ENCODE data around the gene LYRM9.
"Not testable (repeated sequence)": the region's sequence is repeated elsewhere in the genome, so short reads cannot be mapped to it uniquely, and the experiment has no call there.

LYRM9 gene

GRCh38 chr17:27837769-27838168 lies 55.4 kb downstream of the LYRM9 start:
- not testable (repeated sequence) for H3K4me3 ChIP-seq (ENCODE audit: low read depth, low read length); H2BK5ac ChIP-seq (ENCODE audit: low read depth, low read length, poor library complexity); DNase-seq; H3K9ac ChIP-seq (ENCODE audit: low read length); H2BK120ac ChIP-seq (ENCODE audit: insufficient read depth, low read length, poor library complexity); H4K8ac ChIP-seq (ENCODE audit: low read depth, low read length); H3K4me2 ChIP-seq (ENCODE audit: low read length); H3K9me3 ChIP-seq (ENCODE audit: insufficient read depth, low read depth, low read length); H3K79me1 ChIP-seq (ENCODE audit: low read length); H3K36me3 ChIP-seq (ENCODE audit: control insufficient read depth in 1 of 2, insufficient read depth in 2 of 2, low read length in 2 of 2); H4K12ac ChIP-seq (ENCODE audit: low read depth, low read length); H2BK12ac ChIP-seq (ENCODE audit: low read length); H3K18ac ChIP-seq (ENCODE audit: low read length); H3K23ac ChIP-seq (ENCODE audit: low read length); H3K79me2 ChIP-seq (ENCODE audit: control insufficient read depth, insufficient read depth, low read length, poor library complexity); H4K91ac ChIP-seq (ENCODE audit: low read depth, low read length); H2AFZ ChIP-seq (ENCODE audit: insufficient read depth, low read length, poor library complexity); H3K4me1 ChIP-seq (ENCODE audit: control insufficient read depth in 1 of 2, insufficient read depth in 2 of 2, low read length in 2 of 2); H3K14ac ChIP-seq (ENCODE audit: low read length); H3K27me3 ChIP-seq (ENCODE audit: insufficient read depth, low read length); H3K4ac ChIP-seq (ENCODE audit: low read depth, low read length); H3K27ac ChIP-seq (ENCODE audit: low read depth, low read length); H2AK5ac ChIP-seq (ENCODE audit: low read length)
- WGBS (ENCODE audit: extremely low coverage, insufficient coverage, insufficient read length), result no CpG with 5 or more reads among the region's 1 CpG

- H3K9me3 ChIP-seq (ENCODE audit: insufficient read depth, low read depth, low read length), result no peaks in the 10 kb centered on the region
- no peaks in the 10 kb centered on the region for H3K79me1 ChIP-seq (ENCODE audit: low read length)
- H2AFZ ChIP-seq (ENCODE audit: insufficient read depth, low read length, poor library complexity), result no peak overlapping the region
- H2BK5ac ChIP-seq (ENCODE audit: low read depth, low read length, poor library complexity), result no peak overlapping the region
- H3K4me1 ChIP-seq (ENCODE audit: control insufficient read depth in 1 of 2, insufficient read depth in 2 of 2, low read length in 2 of 2), result no peaks in the 10 kb centered on the region
- H2BK12ac ChIP-seq (ENCODE audit: low read length), result no peak overlapping the region
- H3K23ac ChIP-seq (ENCODE audit: low read length), result no peak overlapping the region
- H2AK5ac ChIP-seq (ENCODE audit: low read length), result no peak overlapping the region
- H4K12ac ChIP-seq (ENCODE audit: low read depth, low read length), result no peak overlapping the region
- DNase-seq, result no peak
- H4K8ac ChIP-seq (ENCODE audit: low read depth, low read length), result no peak overlapping the region
- H3K14ac ChIP-seq (ENCODE audit: low read length), result no peak overlapping the region
- no peaks in the 10 kb centered on the region for H3K27me3 ChIP-seq (ENCODE audit: insufficient read depth, low read length)
- no peak overlapping the region for H3K9ac ChIP-seq (ENCODE audit: low read length)
- no peak overlapping the region for H2BK120ac ChIP-seq (ENCODE audit: insufficient read depth, low read length, poor library complexity)
- no peak overlapping the region for H4K91ac ChIP-seq (ENCODE audit: low read depth, low read length)
- H3K4me2 ChIP-seq (ENCODE audit: low read length), result no peak overlapping the region
- H3K79me2 ChIP-seq (ENCODE audit: control insufficient read depth, insufficient read depth, low read length, poor library complexity), result no peaks in the 10 kb centered on the region
- H3K36me3 ChIP-seq (ENCODE audit: control insufficient read depth in 1 of 2, insufficient read depth in 2 of 2, low read length in 2 of 2), result no peaks in the 10 kb centered on the region
- no peak overlapping the region for H3K27ac ChIP-seq (ENCODE audit: low read depth, low read length)
- no peak overlapping the region for H3K18ac ChIP-seq (ENCODE audit: low read length)
- H3K4me3 ChIP-seq (ENCODE audit: low read depth, low read length), result no peak overlapping the region
- H3K4ac ChIP-seq (ENCODE audit: low read depth, low read length), result no peak overlapping the region
Measured at GRCh38 chr17:27836651-27837050, 56.5 kb downstream of the LYRM9 start.

- H3K4ac ChIP-seq (ENCODE audit: low read depth, low read length), result no peak overlapping the region
- H3K27me3 ChIP-seq (ENCODE audit: insufficient read depth, low read length), result no peaks in the 10 kb centered on the region
- no peak overlapping the region for H3K23ac ChIP-seq (ENCODE audit: low read length)
- no peaks in the 10 kb centered on the region for H3K36me3 ChIP-seq (ENCODE audit: control insufficient read depth in 1 of 2, insufficient read depth in 2 of 2, low read length in 2 of 2)
- H3K18ac ChIP-seq (ENCODE audit: low read length), result no peak overlapping the region
- no peak overlapping the region for H4K8ac ChIP-seq (ENCODE audit: low read depth, low read length)
- H2BK120ac ChIP-seq (ENCODE audit: insufficient read depth, low read length, poor library complexity), result no peak overlapping the region
- H3K27ac ChIP-seq (ENCODE audit: low read depth, low read length), result no peak overlapping the region
- no peaks in the 10 kb centered on the region for H3K79me1 ChIP-seq (ENCODE audit: low read length)
- H2AFZ ChIP-seq (ENCODE audit: insufficient read depth, low read length, poor library complexity), result no peak overlapping the region
- no peaks in the 10 kb centered on the region for H3K9me3 ChIP-seq (ENCODE audit: insufficient read depth, low read depth, low read length)
- no peak overlapping the region for H2AK5ac ChIP-seq (ENCODE audit: low read length)
- H4K12ac ChIP-seq (ENCODE audit: low read depth, low read length), result no peak overlapping the region
- H4K91ac ChIP-seq (ENCODE audit: low read depth, low read length), result no peak overlapping the region
- H3K4me2 ChIP-seq (ENCODE audit: low read length), result no peak overlapping the region
- WGBS (ENCODE audit: extremely low coverage, insufficient coverage, insufficient read length), result no CpG with 5 or more reads among the region's 3 CpGs
- no peak overlapping the region for H2BK12ac ChIP-seq (ENCODE audit: low read length)
- H3K4me3 ChIP-seq (ENCODE audit: low read depth, low read length), result no peak overlapping the region
- no peak overlapping the region for H3K9ac ChIP-seq (ENCODE audit: low read length)
- peak; percentile 91 to 92 for DNase-seq
- H2BK5ac ChIP-seq (ENCODE audit: low read depth, low read length, poor library complexity), result no peak overlapping the region
- no peak overlapping the region for H3K14ac ChIP-seq (ENCODE audit: low read length)
- peaks cover 0 to 2% of the 10 kb centered on the region in 2 experiments for H3K4me1 ChIP-seq (ENCODE audit: control insufficient read depth in 1 of 2, insufficient read depth in 2 of 2, low read length in 2 of 2)
- H3K79me2 ChIP-seq (ENCODE audit: control insufficient read depth, insufficient read depth, low read length, poor library complexity), result no peaks in the 10 kb centered on the region
Measured at GRCh38 chr17:27834571-27834970, 58.6 kb downstream of the LYRM9 start.

- no peak overlapping the region for H3K23ac ChIP-seq (ENCODE audit: low read length)
- no peak overlapping the region for H3K4me3 ChIP-seq (ENCODE audit: low read depth, low read length)
Measured at GRCh38 chr17:27832831-27833230, 60.3 kb downstream of the LYRM9 start.

GRCh38 chr17:27829888-27830287 lies 63.3 kb downstream of the LYRM9 start:
- H2AFZ ChIP-seq (ENCODE audit: insufficient read depth, low read length, poor library complexity); H3K14ac ChIP-seq (ENCODE audit: low read length); H2AK5ac ChIP-seq (ENCODE audit: low read length); H3K4me1 ChIP-seq (ENCODE audit: control insufficient read depth in 1 of 2, insufficient read depth in 2 of 2, low read length in 2 of 2); H3K36me3 ChIP-seq (ENCODE audit: control insufficient read depth in 1 of 2, insufficient read depth in 2 of 2, low read length in 2 of 2); H3K9me3 ChIP-seq (ENCODE audit: insufficient read depth, low read depth, low read length); H3K27me3 ChIP-seq (ENCODE audit: insufficient read depth, low read length); H2BK120ac ChIP-seq (ENCODE audit: insufficient read depth, low read length, poor library complexity); H3K27ac ChIP-seq (ENCODE audit: low read depth, low read length); H4K8ac ChIP-seq (ENCODE audit: low read depth, low read length); H3K23ac ChIP-seq (ENCODE audit: low read length); H3K79me2 ChIP-seq (ENCODE audit: control insufficient read depth, insufficient read depth, low read length, poor library complexity); H3K79me1 ChIP-seq (ENCODE audit: low read length); H3K4me3 ChIP-seq (ENCODE audit: low read depth, low read length); H4K12ac ChIP-seq (ENCODE audit: low read depth, low read length); H2BK12ac ChIP-seq (ENCODE audit: low read length); H3K4me2 ChIP-seq (ENCODE audit: low read length); H3K9ac ChIP-seq (ENCODE audit: low read length); H4K91ac ChIP-seq (ENCODE audit: low read depth, low read length); H3K18ac ChIP-seq (ENCODE audit: low read length); H2BK5ac ChIP-seq (ENCODE audit: low read depth, low read length, poor library complexity); H3K4ac ChIP-seq (ENCODE audit: low read depth, low read length): not testable (repeated sequence)
- no CpG with 5 or more reads among the region's 1 CpG for WGBS (ENCODE audit: extremely low coverage, insufficient coverage, insufficient read length)
- DNase-seq, result peak; percentile 69 to 83

More at GRCh38 chr17:27832831-27833230, 60.3 kb downstream of the LYRM9 start:
- Histone ChIP-seq H3K79me1 (ENCODE audit: low read length) (no peaks in the 10 kb centered on the region), H2AK5ac (ENCODE audit: low read length) (no peak overlapping the region), H3K9me3 (ENCODE audit: insufficient read depth, low read depth, low read length) (no peaks in the 10 kb centered on the region), H3K4ac (ENCODE audit: low read depth, low read length) (no peak overlapping the region), H3K79me2 (ENCODE audit: control insufficient read depth, insufficient read depth, low read length, poor library complexity) (no peaks in the 10 kb centered on the region), H3K36me3 (ENCODE audit: control insufficient read depth in 1 of 2, insufficient read depth in 2 of 2, low read length in 2 of 2) (no peaks in the 10 kb centered on the region), H2BK5ac (ENCODE audit: low read depth, low read length, poor library complexity) (no peak overlapping the region), H2BK12ac (ENCODE audit: low read length) (no peak overlapping the region), H4K91ac (ENCODE audit: low read depth, low read length) (no peak overlapping the region), H3K14ac (ENCODE audit: low read length) (no peak overlapping the region), H3K9ac (ENCODE audit: low read length) (no peak overlapping the region), H3K27me3 (ENCODE audit: insufficient read depth, low read length) (no peaks in the 10 kb centered on the region), H3K27ac (ENCODE audit: low read depth, low read length) (no peak overlapping the region), H4K12ac (ENCODE audit: low read depth, low read length) (no peak overlapping the region), H4K8ac (ENCODE audit: low read depth, low read length) (no peak overlapping the region), H2AFZ (ENCODE audit: insufficient read depth, low read length, poor library complexity) (no peak overlapping the region), H3K18ac (ENCODE audit: low read length) (no peak overlapping the region), H3K4me1 (ENCODE audit: control insufficient read depth in 1 of 2, insufficient read depth in 2 of 2, low read length in 2 of 2) (peaks cover 0 to 2% of the 10 kb centered on the region in 2 experiments), H2BK120ac (ENCODE audit: insufficient read depth, low read length, poor library complexity) (no peak overlapping the region), H3K4me2 (ENCODE audit: low read length) (no peak overlapping the region)
- DNase-seq, result peak; percentile 74 to 94
